ENCODE results near the gene ARHGAP22. TPM values are rescaled to one million over a fixed set of nuclear protein-coding genes. Genes with fewer than 3 reads are reported as not detected.

The ARHGAP22 gene
- total and polyA plus RNA-seq, 2 of the 4 experiments (the other 2 are of a cell fraction): 28.3 to 30.2 TPM

- Histone ChIP-seq H3K18ac (ENCODE audit: low read depth, low read length) (no peak overlapping the region), H3K36me3 (ENCODE audit: control insufficient read depth, insufficient read depth, low read length) (peaks cover 3% of the 10 kb centered on the region; the same call in 1 of the 2 replicates), H3K27me3 (ENCODE audit: control insufficient read depth, insufficient read depth, low read length) (no peaks in the 10 kb centered on the region), H2BK20ac (ENCODE audit: low read depth, low read length) (no peak overlapping the region), H3K4me3 (ENCODE audit: insufficient read depth, low read depth, low read length) (no peak overlapping the region), H3K23ac (ENCODE audit: low read depth, low read length) (no peak overlapping the region), H2AK9ac (replicated peaks; ENCODE audit: low read depth, low read length, poor library complexity) (no peak overlapping the region), H2BK5ac (ENCODE audit: low read depth, low read length, poor library complexity, severe bottlenecking) (no peak overlapping the region), H3K79me1 (ENCODE audit: low read depth in 1 of 2, low read length in 2 of 2) (peaks cover 8 to 47% of the 10 kb centered on the region in 2 experiments; a peak in 3 of 4 replicates), H3K27ac (ENCODE audit: insufficient read depth, low read length) (no peak overlapping the region), H2BK120ac (ENCODE audit: low read depth, low read length) (no peak overlapping the region), H3K9ac (ENCODE audit: low read depth, low read length) (no peak overlapping the region), H4K8ac (ENCODE audit: low read depth in 2 of 2, low read length in 2 of 2) (no peak overlapping the region), H4K5ac (ENCODE audit: low read depth, low read length) (no peak overlapping the region), H3K4me1 (ENCODE audit: control insufficient read depth, insufficient read depth, low read length) (peaks cover 11% of the 10 kb centered on the region), H2BK15ac (ENCODE audit: low read depth, low read length) (no peak overlapping the region), H2AK5ac (ENCODE audit: low read depth, low read length) (no peak overlapping the region), H3K9me1 (ENCODE audit: insufficient read depth, low read length) (peaks cover 35% of the 10 kb centered on the region), H4K91ac (ENCODE audit: insufficient read depth, low read depth, low read length) (no peak overlapping the region), H2AFZ (replicated peaks; ENCODE audit: low read length, poor library complexity) (no peak overlapping the region), H3K4me2 (ENCODE audit: low read depth, low read length) (no peak overlapping the region), H3K9me3 (ENCODE audit: control insufficient read depth, insufficient read depth, low read length) (no peaks in the 10 kb centered on the region), H3K14ac (replicated peaks; ENCODE audit: low read depth, low read length) (no peak overlapping the region), H3K4ac (ENCODE audit: low read depth, low read length) (no peak overlapping the region), H3K56ac (ENCODE audit: extremely low read depth, insufficient read depth, low read length) (no peak overlapping the region), H4K20me1 (ENCODE audit: insufficient read depth, low read length) (peaks cover 27% of the 10 kb centered on the region)
- in situ Hi-C loops (cut with MboI; ENCODE audit: low sequenced_read_pairs): no loop called here
- dilution Hi-C loops (cut with HindIII; ENCODE audit: low sequenced_read_pairs, unreplicated experiment): no loop called here
- DNase-seq: peak; percentile 51
- intact Hi-C loops (cut with micrococcal nuclease): loop anchor here (5.0 kb wide), 2 partner anchors 82 to 213 kb away; no protein-coding TSS in a partner anchor
- peak; percentile 21; the same call in 1 of the 2 replicates for TF ChIP-seq SMC3 (IDR thresholded peaks at IDR 0.05; ENCODE audit: low read depth, low read length)
- TF ChIP-seq RAD21 (IDR thresholded peaks at IDR 0.05; ENCODE audit: low read length): peak; percentile 30; the same call in 1 of the 2 replicates
- no peak for TF ChIP-seq ELK1 (IDR thresholded peaks at IDR 0.05; ENCODE audit: borderline replicate concordance, low read depth, low read length)
- TF ChIP-seq CTCF (conservative IDR thresholded peaks at IDR 0.05; ENCODE audit: low read depth, low read length): peak; percentile 33
- no peak for ATAC-seq (ENCODE audit: low read depth)
- WGBS, 2 experiments (ENCODE audit: extremely low coverage in 2 of 2, insufficient read length in 1 of 2): 70% methylated on average over 2 of the region's 2 CpGs; no CpG with 5 or more reads in 1 of the 2 experiments
- CTCF ChIA-PET: interaction anchor here (0.9 kb wide), 1 partner anchor 12 kb away, joined by 3 read pairs; no protein-coding TSS in a partner anchor
- POLR2A ChIA-PET (ENCODE audit: unreplicated experiment): interaction anchor here (0.6 kb wide), 1 partner anchor 212 kb away, joined by 3 read pairs; no protein-coding TSS in a partner anchor
- no TSS peak for BruUV-seq (replicated peaks)
Measured at GRCh38 chr10:48444266-48444665, 160.6 kb downstream of the ARHGAP22 start.

Measured in IMR-90 (cell line).